Suprapubic skin (tissue), 3 donors: ENCODE results near the gene BFSP2.

Experiments used
- EP300 ChIP-seq: sonication (generic); formaldehyde crosslinking; IDR thresholded peaks from one replicate; pipeline ENCODE4 v1.6.1; 2017; ENCODE audit warnings: antibody characterized with exemption
- POLR2A ChIP-seq, 2 donors: fragments of 450-650 bp; IDR thresholded peaks; one replicate each; pipeline ENCODE4 v1.6.1; 2017; ENCODE audit warnings: antibody characterized with exemption in 2 of 2, mild to moderate bottlenecking in 2 of 2, moderate library complexity in 2 of 2
- TF ChIP-seq, protein P1 (sequence below), 2 donors: fragments of 200-600 bp in 1 of 2; fragments of 450-650 bp in 1 of 2; sonication (generic) in 1 of 2; IDR thresholded peaks; one replicate each; pipeline ENCODE4 v1.5.1; 2016 to 2019; ENCODE audit warnings: antibody characterized with exemption in 2 of 2, mild to moderate bottlenecking in 1 of 2, moderate library complexity in 1 of 2

GRCh38 chr3:133428552-133428951 lies 28.7 kb downstream of the BFSP2 start:
- TF ChIP-seq, protein P1, sequence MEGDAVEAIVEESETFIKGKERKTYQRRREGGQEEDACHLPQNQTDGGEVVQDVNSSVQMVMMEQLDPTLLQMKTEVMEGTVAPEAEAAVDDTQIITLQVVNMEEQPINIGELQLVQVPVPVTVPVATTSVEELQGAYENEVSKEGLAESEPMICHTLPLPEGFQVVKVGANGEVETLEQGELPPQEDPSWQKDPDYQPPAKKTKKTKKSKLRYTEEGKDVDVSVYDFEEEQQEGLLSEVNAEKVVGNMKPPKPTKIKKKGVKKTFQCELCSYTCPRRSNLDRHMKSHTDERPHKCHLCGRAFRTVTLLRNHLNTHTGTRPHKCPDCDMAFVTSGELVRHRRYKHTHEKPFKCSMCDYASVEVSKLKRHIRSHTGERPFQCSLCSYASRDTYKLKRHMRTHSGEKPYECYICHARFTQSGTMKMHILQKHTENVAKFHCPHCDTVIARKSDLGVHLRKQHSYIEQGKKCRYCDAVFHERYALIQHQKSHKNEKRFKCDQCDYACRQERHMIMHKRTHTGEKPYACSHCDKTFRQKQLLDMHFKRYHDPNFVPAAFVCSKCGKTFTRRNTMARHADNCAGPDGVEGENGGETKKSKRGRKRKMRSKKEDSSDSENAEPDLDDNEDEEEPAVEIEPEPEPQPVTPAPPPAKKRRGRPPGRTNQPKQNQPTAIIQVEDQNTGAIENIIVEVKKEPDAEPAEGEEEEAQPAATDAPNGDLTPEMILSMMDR (IDR thresholded peaks at IDR 0.05) = no peak
- TF ChIP-seq EP300 = no peak
- no peak for TF ChIP-seq POLR2A (IDR thresholded peaks at IDR 0.05)
